Measurements from ENCODE around the gene C10orf105.

Gene C10orf105

DNA sequence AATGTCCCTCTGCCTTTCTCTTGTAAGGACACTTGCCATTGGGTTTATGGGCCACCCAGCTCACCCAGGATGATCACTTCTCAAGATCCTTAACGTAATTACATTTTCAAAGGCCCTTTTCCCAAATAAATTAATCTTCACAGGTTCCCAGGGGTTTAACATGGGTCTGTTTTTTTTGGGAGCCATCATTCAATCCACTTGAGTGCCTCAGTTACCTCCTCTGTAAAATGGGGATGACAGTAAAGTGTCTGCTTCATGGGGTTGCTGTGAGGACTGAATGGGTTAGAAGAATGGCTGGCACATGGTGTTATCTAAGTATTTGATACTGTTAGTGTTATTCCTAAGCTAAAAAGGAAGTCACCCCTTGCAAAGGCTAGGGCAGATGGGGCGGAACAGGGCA is 7.4 kb downstream of the C10orf105 start:
- H3K4me3 ChIP-seq (ENCODE audit: low read depth, low read length), result no peak overlapping the region
- DNase-seq (ENCODE audit: low read depth), result no peak
- no peak for TF ChIP-seq CTCF (IDR thresholded peaks at IDR 0.05; ENCODE audit: low read depth, low read length, missing control alignments)

DNA sequence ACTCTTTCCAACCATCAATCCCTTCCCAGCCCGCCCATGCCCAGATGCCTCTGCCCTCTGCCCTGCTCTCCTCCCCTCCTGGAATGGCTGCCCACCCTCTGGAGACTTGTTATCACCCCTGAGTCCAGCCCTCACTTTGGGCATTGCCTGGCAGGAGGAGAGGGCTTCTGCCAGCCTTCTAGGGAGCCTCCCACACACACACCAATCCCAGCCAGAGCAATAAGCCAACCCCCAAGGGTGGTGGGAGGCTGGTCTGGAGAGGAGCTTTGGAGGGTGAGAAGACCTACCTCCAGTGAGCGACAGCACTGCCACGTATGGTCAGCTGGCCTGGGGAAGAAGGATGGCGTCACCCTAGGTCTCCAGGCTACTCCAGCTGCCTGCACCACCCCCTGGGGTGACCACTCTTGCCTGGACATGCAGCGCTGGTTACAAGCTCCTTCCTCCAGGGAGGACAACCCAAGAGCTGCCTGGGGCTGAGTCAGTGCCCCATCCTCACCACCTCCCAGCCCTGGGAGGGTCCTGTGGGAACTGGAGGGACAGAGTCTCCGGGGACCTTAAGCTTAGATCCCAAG is 8.4 kb downstream of the C10orf105 start:
- no peak for DNase-seq (ENCODE audit: low read depth)
- TF ChIP-seq CTCF (IDR thresholded peaks at IDR 0.05; ENCODE audit: low read depth, low read length, missing control alignments), result no peak
- H3K4me3 ChIP-seq (ENCODE audit: low read depth, low read length), result no peak overlapping the region

GRCh38 chr10:71710519-71710918 is 9.1 kb downstream of the C10orf105 start:
- no peak for TF ChIP-seq CTCF (IDR thresholded peaks at IDR 0.05; ENCODE audit: low read depth, low read length, missing control alignments)
- no peak for DNase-seq (ENCODE audit: low read depth)

GRCh38 chr10:71708897-71709882 is 10.4 kb downstream of the C10orf105 start:
- no peak for TF ChIP-seq CTCF (IDR thresholded peaks at IDR 0.05; ENCODE audit: low read depth, low read length, missing control alignments)
- no peak overlapping the region for H3K4me3 ChIP-seq (ENCODE audit: low read depth, low read length)
- no peak for DNase-seq (ENCODE audit: low read depth)

More at GRCh38 chr10:71710519-71710918, 9.1 kb downstream of the C10orf105 start:
- no peak overlapping the region for H3K4me3 ChIP-seq (ENCODE audit: low read depth, low read length)

- no peak for DNase-seq (ENCODE audit: low read depth)
These were observed 11.3 kb downstream of the C10orf105 start for GRCh38 chr10:71708301-71708703.

DNA sequence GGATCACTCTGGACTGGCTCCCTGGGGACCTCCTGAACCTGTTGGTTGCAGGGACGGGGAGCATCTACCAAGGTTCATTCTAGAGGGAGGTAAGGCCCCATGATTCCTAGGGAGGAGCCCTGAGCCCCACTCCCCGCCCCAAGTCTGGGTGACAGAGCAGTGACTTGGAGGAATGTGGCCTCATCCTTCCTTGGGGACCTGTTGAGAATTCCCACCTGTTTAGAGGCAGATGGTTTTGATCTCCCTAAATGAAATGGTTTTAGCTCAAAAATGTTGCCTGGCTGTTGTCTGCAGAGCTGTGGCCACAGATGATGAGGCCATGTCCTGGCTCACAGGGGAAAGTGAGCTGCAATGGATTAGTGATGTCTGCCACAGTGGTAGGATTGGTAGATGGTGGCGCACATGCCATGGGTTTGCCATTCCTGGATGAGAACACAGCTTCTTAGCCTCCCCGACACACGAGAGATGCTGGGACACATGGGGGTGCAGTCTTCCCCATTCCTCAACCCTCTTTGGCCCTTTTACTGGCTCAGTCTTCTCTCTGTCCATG is 12.3 kb downstream of the C10orf105 start:
- no peak for DNase-seq (ENCODE audit: low read depth)
- no peak for TF ChIP-seq CTCF (IDR thresholded peaks at IDR 0.05; ENCODE audit: low read depth, low read length, missing control alignments)
- H3K4me3 ChIP-seq (ENCODE audit: low read depth, low read length), result no peak overlapping the region

More at GRCh38 chr10:71708301-71708703, 11.3 kb downstream of the C10orf105 start:
- no peak overlapping the region for H3K4me3 ChIP-seq (ENCODE audit: low read depth, low read length)
- TF ChIP-seq CTCF (IDR thresholded peaks at IDR 0.05; ENCODE audit: low read depth, low read length, missing control alignments), result peak; percentile 98

Measured in GM12864 (cell line).